Measurements from ENCODE around the gene TPRG1.

The TPRG1 gene

GRCh38 chr3:189303584-189303983 lies 131.8 kb downstream of the TPRG1 start:
- POLR2A ChIA-PET = no interaction called here
- TF ChIP-seq, protein P1, sequence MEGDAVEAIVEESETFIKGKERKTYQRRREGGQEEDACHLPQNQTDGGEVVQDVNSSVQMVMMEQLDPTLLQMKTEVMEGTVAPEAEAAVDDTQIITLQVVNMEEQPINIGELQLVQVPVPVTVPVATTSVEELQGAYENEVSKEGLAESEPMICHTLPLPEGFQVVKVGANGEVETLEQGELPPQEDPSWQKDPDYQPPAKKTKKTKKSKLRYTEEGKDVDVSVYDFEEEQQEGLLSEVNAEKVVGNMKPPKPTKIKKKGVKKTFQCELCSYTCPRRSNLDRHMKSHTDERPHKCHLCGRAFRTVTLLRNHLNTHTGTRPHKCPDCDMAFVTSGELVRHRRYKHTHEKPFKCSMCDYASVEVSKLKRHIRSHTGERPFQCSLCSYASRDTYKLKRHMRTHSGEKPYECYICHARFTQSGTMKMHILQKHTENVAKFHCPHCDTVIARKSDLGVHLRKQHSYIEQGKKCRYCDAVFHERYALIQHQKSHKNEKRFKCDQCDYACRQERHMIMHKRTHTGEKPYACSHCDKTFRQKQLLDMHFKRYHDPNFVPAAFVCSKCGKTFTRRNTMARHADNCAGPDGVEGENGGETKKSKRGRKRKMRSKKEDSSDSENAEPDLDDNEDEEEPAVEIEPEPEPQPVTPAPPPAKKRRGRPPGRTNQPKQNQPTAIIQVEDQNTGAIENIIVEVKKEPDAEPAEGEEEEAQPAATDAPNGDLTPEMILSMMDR (IDR thresholded peaks at IDR 0.05; ENCODE audit: insufficient read depth, low read length, missing control alignments) = no peak
- H3K4me3 ChIP-seq (ENCODE audit: low read depth, low read length) = no peak overlapping the region
- DNase-seq (ENCODE audit: low read depth, low spot score) = no peak
- CTCF ChIA-PET = no interaction called here

DNA sequence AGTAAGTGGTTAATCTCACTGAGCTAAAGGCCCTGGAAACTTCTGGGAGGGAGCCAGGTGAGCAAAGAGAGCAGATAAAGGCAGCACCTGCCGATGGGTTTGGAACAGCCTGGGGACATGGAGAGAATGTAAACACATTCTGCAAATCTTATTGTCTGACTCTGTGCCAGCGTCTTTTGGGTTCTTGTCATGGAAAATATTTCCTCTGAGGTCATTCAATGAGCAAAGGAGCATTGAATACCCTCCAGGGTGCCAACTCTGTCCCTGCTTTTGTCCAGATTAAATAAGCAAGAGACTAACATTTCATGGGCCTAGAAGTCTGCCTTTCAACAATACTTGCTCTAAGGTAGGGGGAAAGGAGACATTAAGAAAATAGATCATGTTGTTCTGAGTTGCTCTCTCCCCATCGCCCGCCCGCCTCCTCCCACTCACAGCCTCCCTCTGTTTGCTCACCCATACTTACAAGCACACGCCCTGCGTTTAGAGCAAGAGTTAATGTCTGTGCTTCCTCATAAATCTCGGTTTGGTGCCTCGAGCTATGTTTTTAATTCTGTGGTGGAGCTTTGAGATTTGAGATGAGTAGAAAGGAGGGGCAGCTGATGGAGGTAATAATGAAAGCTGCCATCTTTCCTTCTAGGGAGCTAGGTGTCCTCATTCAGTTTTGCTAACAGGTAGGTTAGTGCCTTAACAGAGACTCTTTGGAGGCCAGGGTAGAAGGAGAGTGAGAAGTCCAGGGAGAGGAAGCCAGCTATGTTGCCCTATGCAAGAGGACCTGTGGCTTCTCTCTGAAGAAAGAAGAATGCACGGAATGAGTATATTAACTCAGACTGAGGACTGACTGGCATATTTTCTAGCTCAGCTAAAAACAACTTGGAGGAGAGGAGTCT lies 132.9 kb downstream of the TPRG1 start:
- CTCF ChIA-PET = no interaction called here
- peak; percentile 16 for DNase-seq (ENCODE audit: low read depth, low spot score)
- TF ChIP-seq, protein P1 (IDR thresholded peaks at IDR 0.05; ENCODE audit: insufficient read depth, low read length, missing control alignments) = no peak
- no peak overlapping the region for H3K4me3 ChIP-seq (ENCODE audit: low read depth, low read length)
- POLR2A ChIA-PET = no interaction called here

DNA sequence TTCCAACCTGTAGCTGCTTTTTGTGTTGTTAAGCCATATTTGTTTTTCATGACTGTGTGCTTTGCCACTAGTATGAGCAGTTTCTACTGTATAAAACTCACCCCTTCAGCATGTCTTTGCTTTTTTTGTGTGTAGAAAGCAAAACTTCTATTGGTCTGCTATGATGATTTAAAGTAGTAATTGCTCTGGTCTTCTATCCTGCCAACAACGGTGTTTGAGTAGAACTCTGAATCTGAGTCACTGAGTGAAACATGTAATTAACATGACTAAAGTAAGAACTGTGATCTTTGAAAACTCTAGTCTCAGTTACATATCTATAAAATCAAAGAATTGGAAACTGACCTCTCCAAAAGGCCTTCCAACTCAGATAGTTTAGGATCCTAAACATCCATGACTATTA lies 133.6 kb downstream of the TPRG1 start:
- TF ChIP-seq, protein P1 (IDR thresholded peaks at IDR 0.05; ENCODE audit: insufficient read depth, low read length, missing control alignments) = no peak
- POLR2A ChIA-PET = no interaction called here
- DNase-seq (ENCODE audit: low read depth, low spot score) = no peak
- no peak overlapping the region for H3K4me3 ChIP-seq (ENCODE audit: low read depth, low read length)
- CTCF ChIA-PET = no interaction called here

GRCh38 chr3:189307963-189308362 lies 136.2 kb downstream of the TPRG1 start:
- ChIA-PET POLR2A (no interaction called here), CTCF (interaction anchor here (1.2 to 1.5 kb wide), 2 partner anchors 11 to 14 kb away, joined by 3 to 4 read pairs; no protein-coding TSS in a partner anchor)
- no peak for DNase-seq (ENCODE audit: low read depth, low spot score)
- TF ChIP-seq, protein P1 (IDR thresholded peaks at IDR 0.05; ENCODE audit: insufficient read depth, low read length, missing control alignments) = no peak
- no peak overlapping the region for H3K4me3 ChIP-seq (ENCODE audit: low read depth, low read length)

- ChIA-PET CTCF (interaction anchor here (1.2 to 1.5 kb wide), 2 partner anchors 11 to 13 kb away, joined by 3 to 4 read pairs; no protein-coding TSS in a partner anchor), POLR2A (no interaction called here)
- DNase-seq (ENCODE audit: low read depth, low spot score) = no peak
- TF ChIP-seq, protein P1 (IDR thresholded peaks at IDR 0.05; ENCODE audit: insufficient read depth, low read length, missing control alignments) = no peak
- H3K4me3 ChIP-seq (ENCODE audit: low read depth, low read length) = no peak overlapping the region
These were observed 136.8 kb downstream of the TPRG1 start for GRCh38 chr3:189308608-189309007.

DNA sequence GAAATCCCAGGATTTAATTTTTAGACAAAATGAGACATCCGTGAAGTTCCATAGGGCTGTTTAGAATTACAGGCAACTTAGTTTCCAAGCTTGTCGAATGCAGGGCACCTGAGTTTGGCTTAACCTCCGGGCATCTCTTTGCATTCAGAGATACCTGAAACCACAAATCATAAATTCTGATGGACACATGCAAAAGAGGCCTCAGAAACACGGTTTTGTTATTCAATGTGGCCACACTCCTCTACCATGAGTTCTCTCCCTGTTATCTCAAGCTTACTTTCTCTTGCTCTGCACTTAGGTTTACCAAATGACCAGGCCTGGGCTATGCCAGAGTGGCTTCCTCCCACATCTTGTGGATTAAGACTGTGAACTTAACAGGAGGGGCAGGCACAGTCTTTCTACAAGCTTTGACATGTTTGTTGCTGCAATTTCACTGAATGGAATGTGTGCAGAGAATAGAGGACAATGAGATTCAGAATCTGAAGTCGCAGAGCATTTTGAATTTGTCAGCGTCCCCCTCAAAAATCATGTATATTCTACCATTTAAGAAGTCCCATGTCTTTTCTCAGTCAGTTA lies 137.7 kb downstream of the TPRG1 start:
- TF ChIP-seq, protein P1 (IDR thresholded peaks at IDR 0.05; ENCODE audit: insufficient read depth, low read length, missing control alignments) = no peak
- no peak for DNase-seq (ENCODE audit: low read depth, low spot score)
- ChIA-PET CTCF (no interaction called here), POLR2A (no interaction called here)
- no peak overlapping the region for H3K4me3 ChIP-seq (ENCODE audit: low read depth, low read length)

Data from AG04449 (cell line).